Breast epithelium (tissue), 3 donors: ENCODE measurements around the gene TPM2.

Source experiments
- CTCF ChIP-seq, 3 donors: fragments of 450-650 bp; IDR thresholded peaks; one replicate each; pipeline ENCODE4 v1.5.1; 2016 to 2017; ENCODE audit warnings: antibody characterized with exemption in 3 of 3, mild to moderate bottlenecking in 3 of 3, moderate library complexity in 3 of 3
- POLR2A ChIP-seq: fragments of 450-650 bp; IDR thresholded peaks from one replicate; pipeline ENCODE4 v1.6.1; 2016; ENCODE audit warnings: antibody characterized with exemption, mild to moderate bottlenecking, moderate library complexity
- POLR2AphosphoS5 ChIP-seq, 3 donors: sonication (generic); formaldehyde crosslinking; IDR thresholded peaks; one replicate each; pipeline ENCODE4 v1.6.1; 2017; ENCODE audit warnings: antibody characterized with exemption in 3 of 3

- TF ChIP-seq CTCF (IDR thresholded peaks at IDR 0.05) (no peak), POLR2A (no peak), POLR2AphosphoS5 (IDR thresholded peaks at IDR 0.05) (no peak)
These were observed 21.2 kb upstream of the TPM2 start for GRCh38 chr9:35710818-35711500.
